MM.1S (cell line): ENCODE measurements around the gene SLC35F1.

Experiments
- EZH2 ChIP-seq: fragments of 300-600 bp; sonication (generic); optimal IDR thresholded peaks from 2 replicates; pipeline ENCODE3; 2017; ENCODE audit warnings: low read depth, mild to moderate bottlenecking, antibody characterized with exemption, low read length, mixed read lengths
- TF ChIP-seq, protein P1 (sequence below): fragments of 300-600 bp; sonication (generic); IDR thresholded peaks from 2 replicates; pipeline ENCODE4 v1.5.1; 2016; ENCODE audit warnings: antibody characterized with exemption, low read length, mixed read lengths

- TF ChIP-seq, protein P1, sequence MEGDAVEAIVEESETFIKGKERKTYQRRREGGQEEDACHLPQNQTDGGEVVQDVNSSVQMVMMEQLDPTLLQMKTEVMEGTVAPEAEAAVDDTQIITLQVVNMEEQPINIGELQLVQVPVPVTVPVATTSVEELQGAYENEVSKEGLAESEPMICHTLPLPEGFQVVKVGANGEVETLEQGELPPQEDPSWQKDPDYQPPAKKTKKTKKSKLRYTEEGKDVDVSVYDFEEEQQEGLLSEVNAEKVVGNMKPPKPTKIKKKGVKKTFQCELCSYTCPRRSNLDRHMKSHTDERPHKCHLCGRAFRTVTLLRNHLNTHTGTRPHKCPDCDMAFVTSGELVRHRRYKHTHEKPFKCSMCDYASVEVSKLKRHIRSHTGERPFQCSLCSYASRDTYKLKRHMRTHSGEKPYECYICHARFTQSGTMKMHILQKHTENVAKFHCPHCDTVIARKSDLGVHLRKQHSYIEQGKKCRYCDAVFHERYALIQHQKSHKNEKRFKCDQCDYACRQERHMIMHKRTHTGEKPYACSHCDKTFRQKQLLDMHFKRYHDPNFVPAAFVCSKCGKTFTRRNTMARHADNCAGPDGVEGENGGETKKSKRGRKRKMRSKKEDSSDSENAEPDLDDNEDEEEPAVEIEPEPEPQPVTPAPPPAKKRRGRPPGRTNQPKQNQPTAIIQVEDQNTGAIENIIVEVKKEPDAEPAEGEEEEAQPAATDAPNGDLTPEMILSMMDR, result no peak
- no peak for TF ChIP-seq EZH2
These were observed 428.3 kb downstream of the SLC35F1 start for GRCh38 chr6:118335325-118335816.
